IPS-15b (cell line): ENCODE data around the gene ATP2A1.
"Not testable (repeated sequence)": the region's sequence is repeated elsewhere in the genome, so short reads cannot be mapped to it uniquely, and the experiment has no call there.

ENCODE experiments used
- H3K27me3 ChIP-seq: one replicate; pipeline ENCODE4 v1.6.1; 2013; ENCODE audit warnings: low read length; ENCODE audit not compliant: control insufficient read depth, insufficient read depth
- H3K36me3 ChIP-seq: one replicate; pipeline ENCODE4 v1.6.1; 2013; ENCODE audit warnings: low read length; ENCODE audit not compliant: control insufficient read depth, insufficient read depth
- H3K4me1 ChIP-seq: one replicate; pipeline ENCODE4 v1.6.1; 2013; ENCODE audit warnings: mild to moderate bottlenecking, low read length; ENCODE audit not compliant: control insufficient read depth, insufficient read depth
- H3K4me3 ChIP-seq: one replicate; pipeline ENCODE4 v1.5.1; 2013; ENCODE audit warnings: low read depth, low read length
- H3K9ac ChIP-seq: one replicate; pipeline ENCODE4 v1.6.1; 2013; ENCODE audit warnings: low read depth, mild to moderate bottlenecking, low read length
- H3K9me3 ChIP-seq: one replicate; pipeline ENCODE4 v1.6.1; 2013; ENCODE audit warnings: mild to moderate bottlenecking, low read length; ENCODE audit not compliant: control insufficient read depth, insufficient read depth

The ATP2A1 gene

DNA sequence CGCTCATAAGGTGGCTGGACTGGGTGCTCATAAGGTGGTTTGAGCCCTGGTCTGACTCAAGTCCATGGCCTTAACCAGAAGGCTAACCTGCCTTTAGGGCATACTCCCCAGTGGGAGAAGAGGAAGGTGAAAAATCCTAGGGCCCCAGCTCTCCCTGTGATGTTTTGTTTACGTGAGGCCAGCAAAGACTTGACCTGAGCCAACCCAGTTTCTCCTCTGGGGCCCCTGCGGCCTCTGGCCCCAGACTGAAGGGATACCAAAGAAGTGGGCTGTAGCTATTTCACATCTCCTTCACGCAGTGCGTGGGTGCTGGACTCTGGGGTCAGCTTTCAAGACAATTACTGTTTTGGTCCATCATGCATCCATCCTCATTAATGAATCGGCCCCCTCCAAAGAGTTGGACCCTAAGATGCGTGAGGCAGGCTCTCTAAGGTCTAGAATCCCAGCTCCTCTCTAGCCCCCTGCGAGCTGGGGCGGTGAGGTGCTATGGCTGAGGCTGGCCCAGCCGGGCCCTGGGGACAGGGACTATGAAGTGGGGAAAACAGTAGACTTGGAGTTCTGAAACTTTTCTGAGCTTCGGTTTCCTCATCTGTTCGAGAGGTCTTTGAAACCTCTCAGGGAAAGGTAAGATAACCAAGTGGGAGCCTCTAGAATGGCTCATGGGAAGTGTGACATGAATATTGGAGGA is 13.1 kb upstream of the ATP2A1 start:
- H3K27me3 ChIP-seq, result no peaks in the 10 kb centered on the region
- H3K4me3 ChIP-seq, result peak overlapping the region; percentile 99
- H3K36me3 ChIP-seq, result peaks cover 28% of the 10 kb centered on the region
- H3K4me1 ChIP-seq, result no peaks in the 10 kb centered on the region
- H3K9ac ChIP-seq, result peak overlapping the region; percentile 24
- H3K9me3 ChIP-seq, result no peaks in the 10 kb centered on the region

DNA sequence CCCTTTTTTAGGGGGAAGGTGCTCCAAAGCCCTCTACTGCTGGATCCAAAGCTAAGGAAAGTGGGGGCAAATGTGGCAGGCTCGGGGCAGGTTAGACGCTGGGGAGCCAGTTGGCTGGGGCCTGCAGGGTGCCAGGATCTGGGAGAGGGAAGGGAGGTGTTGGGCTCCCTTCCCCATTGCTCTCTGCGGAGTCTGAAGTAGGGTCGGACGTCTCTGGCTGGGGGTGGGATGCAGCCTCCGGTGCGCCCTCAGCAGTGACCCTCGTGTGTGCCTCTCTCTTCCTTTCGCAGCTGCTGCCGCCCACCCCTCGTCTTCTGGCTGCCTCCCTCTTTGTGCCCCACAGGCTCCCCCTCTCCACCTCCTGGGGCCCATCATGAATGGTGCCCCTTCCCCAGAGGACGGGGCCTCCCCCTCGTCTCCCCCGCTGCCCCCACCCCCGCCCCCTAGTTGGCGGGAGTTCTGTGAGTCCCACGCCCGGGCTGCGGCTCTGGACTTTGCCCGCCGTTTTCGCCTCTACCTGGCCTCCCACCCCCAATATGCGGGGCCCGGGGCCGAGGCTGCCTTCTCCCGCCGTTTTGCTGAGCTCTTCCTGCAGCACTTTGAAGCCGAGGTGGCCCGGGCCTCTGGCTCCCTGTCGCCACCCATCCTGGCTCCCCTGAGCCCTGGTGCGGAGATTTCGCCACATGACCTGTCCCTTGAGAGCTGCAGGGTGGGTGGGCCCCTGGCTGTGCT is 12.4 kb upstream of the ATP2A1 start:
- H3K27me3 ChIP-seq, result no peaks in the 10 kb centered on the region
- no peaks in the 10 kb centered on the region for H3K9me3 ChIP-seq
- no peak overlapping the region for H3K9ac ChIP-seq
- H3K36me3 ChIP-seq, result peaks cover 33% of the 10 kb centered on the region
- no peaks in the 10 kb centered on the region for H3K4me1 ChIP-seq
- H3K4me3 ChIP-seq, result no peak overlapping the region

DNA sequence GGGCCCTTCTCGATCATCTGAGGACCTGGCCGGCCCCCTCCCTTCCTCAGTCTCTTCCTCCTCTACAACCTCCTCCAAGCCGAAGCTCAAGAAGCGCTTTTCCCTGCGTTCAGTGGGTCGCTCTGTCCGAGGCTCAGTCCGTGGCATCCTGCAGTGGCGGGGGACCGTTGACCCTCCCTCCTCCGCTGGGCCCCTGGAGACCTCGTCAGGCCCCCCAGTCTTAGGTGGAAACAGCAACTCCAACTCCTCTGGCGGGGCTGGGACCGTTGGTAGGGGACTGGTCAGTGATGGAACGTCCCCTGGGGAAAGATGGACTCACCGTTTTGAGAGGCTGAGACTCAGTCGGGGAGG is 11.9 kb upstream of the ATP2A1 start:
- Histone ChIP-seq H3K9me3 (no peaks in the 10 kb centered on the region), H3K9ac (no peak overlapping the region), H3K27me3 (no peaks in the 10 kb centered on the region), H3K4me1 (no peaks in the 10 kb centered on the region), H3K4me3 (no peak overlapping the region), H3K36me3 (peaks cover 35% of the 10 kb centered on the region)

DNA sequence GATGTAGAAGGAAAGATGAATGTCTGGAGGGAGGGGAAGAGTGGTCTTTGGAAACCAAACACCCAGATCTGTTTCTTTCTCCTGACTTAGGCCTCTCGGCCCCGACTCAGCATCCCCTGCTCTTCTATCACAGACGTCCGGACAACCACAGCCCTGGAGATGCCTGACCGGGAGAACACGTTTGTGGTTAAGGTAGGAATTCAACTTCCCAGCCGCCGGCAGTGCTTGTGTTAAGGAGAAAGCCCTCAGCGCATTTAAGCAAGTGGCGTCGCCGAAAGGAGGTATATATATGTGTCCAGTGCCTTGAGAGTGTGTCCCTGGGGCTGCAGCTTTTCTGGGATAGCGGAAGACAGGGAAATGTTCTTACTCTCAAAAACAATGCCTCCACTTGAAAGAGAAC is 11.0 kb upstream of the ATP2A1 start:
- peaks cover 38% of the 10 kb centered on the region for H3K36me3 ChIP-seq
- H3K9ac ChIP-seq, result no peak overlapping the region
- H3K27me3 ChIP-seq, result no peaks in the 10 kb centered on the region
- H3K4me3 ChIP-seq, result no peak overlapping the region
- no peaks in the 10 kb centered on the region for H3K4me1 ChIP-seq
- no peaks in the 10 kb centered on the region for H3K9me3 ChIP-seq

DNA sequence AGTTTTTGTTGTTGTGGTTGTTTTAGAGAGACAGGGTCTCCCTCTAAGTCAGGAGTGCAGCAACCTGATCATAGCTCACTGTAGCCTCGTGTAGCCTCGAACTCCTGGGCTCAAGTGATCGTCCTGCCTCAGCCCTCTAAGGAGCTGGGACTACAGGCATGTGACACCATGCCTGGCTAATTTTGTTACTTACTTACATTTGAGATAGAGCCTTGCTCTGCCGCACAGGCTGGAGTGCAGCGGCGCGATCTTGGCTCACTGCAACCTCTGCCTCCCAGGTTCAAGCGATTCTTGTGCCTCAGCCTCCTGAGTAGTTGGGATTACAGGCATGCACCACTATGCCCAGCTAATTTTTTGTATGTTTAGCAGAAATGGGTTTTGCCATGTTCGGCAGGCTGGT is 10.6 kb upstream of the ATP2A1 start:
- H3K27me3 ChIP-seq, result not testable (repeated sequence)
- H3K36me3 ChIP-seq, result peaks cover 41% of the 10 kb centered on the region

GRCh38 chr16:28869201-28869600 is 9.1 kb upstream of the ATP2A1 start:
- Histone ChIP-seq H3K9me3 (no peaks in the 10 kb centered on the region), H3K4me3 (no peak overlapping the region), H3K9ac (no peak overlapping the region), H3K4me1 (no peaks in the 10 kb centered on the region), H3K27me3 (no peaks in the 10 kb centered on the region), H3K36me3 (peaks cover 53% of the 10 kb centered on the region)

More for the DNA sequence above, 10.6 kb upstream of the ATP2A1 start:
- H3K4me1 ChIP-seq, H3K9me3 ChIP-seq, H3K9ac ChIP-seq, H3K4me3 ChIP-seq: not testable (repeated sequence)

GRCh38 chr16:28872952-28873351 is 5.3 kb upstream of the ATP2A1 start:
- H3K4me3 ChIP-seq, result no peak overlapping the region
- H3K4me1 ChIP-seq, result peaks cover 3% of the 10 kb centered on the region
- no peak overlapping the region for H3K9ac ChIP-seq
- H3K9me3 ChIP-seq, result no peaks in the 10 kb centered on the region
- no peaks in the 10 kb centered on the region for H3K27me3 ChIP-seq
- peaks cover 47% of the 10 kb centered on the region for H3K36me3 ChIP-seq

- Histone ChIP-seq H3K4me3 (no peak overlapping the region), H3K4me1 (peaks cover 3% of the 10 kb centered on the region), H3K27me3 (no peaks in the 10 kb centered on the region), H3K9me3 (no peaks in the 10 kb centered on the region), H3K9ac (no peak overlapping the region), H3K36me3 (peaks cover 45% of the 10 kb centered on the region)
Measured at GRCh38 chr16:28873543-28874201, 4.6 kb upstream of the ATP2A1 start.

DNA sequence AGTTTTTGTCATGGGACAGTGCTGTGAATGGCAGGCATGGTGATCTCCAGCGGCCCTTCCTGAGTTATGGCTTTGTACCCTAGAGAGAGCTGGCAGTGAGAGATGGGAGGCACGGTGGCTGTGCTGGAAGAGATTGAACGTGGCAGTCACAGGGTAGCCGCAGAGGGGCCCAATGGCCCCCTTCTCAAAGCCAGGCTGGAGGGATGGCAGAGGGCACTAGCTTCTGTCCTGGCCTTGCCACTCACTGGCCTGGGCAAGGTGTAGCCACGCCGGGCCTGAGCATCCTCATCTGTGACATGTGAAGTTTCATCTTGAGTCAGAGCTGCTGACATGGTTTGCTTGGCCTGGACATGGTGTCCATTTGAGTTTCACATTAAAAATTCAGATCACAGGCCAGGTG is 3.9 kb upstream of the ATP2A1 start:
- Histone ChIP-seq H3K4me3 (no peak overlapping the region), H3K9me3 (no peaks in the 10 kb centered on the region), H3K27me3 (no peaks in the 10 kb centered on the region), H3K4me1 (peaks cover 3% of the 10 kb centered on the region), H3K36me3 (peaks cover 38% of the 10 kb centered on the region), H3K9ac (no peak overlapping the region)

DNA sequence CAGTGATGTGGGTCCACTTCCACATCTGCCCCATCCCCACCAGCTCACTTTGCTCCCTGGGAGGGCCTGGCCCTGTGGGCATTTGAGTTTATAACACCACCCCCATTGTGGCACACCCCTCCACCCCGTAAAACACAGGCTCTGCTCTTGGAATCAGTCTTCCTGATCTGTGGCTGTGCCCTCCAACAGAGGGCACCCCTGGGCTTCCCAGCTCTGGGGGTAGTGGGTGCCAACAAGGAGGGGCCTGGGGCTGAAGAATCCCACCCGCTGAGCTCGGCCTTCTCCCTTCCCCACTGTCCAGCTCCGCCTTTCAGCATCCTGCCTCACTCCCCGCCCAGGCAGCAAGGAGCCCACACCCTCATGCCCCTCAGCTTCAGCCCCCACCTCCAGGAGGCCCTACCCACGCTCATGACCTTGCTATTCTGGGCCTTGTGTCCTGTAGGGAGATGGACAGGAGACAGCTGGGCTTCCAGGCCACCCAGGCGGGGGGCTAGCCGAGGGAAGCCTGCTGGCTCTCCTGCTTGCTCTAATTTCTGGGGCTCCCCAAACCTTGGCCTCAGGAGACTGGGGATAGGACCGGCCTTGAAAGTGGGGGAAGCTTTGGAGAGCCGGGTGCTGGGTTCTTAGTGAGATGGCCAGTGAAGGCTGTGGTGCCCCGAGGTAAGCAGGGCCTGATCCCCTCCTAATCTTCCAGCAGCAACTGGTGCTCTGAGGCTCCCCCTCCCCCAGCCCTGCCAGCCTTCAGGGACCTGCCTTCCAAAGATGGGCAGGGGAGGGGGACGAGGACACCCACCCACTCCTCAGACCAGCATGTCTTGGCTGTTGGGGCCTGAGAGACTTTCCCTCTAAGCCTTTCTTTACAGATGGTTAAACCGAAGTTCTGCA is 2.9 kb upstream of the ATP2A1 start:
- Histone ChIP-seq H3K9me3 (no peaks in the 10 kb centered on the region), H3K9ac (no peak overlapping the region), H3K27me3 (no peaks in the 10 kb centered on the region), H3K4me3 (no peak overlapping the region), H3K4me1 (peaks cover 3% of the 10 kb centered on the region), H3K36me3 (peaks cover 29% of the 10 kb centered on the region)

DNA sequence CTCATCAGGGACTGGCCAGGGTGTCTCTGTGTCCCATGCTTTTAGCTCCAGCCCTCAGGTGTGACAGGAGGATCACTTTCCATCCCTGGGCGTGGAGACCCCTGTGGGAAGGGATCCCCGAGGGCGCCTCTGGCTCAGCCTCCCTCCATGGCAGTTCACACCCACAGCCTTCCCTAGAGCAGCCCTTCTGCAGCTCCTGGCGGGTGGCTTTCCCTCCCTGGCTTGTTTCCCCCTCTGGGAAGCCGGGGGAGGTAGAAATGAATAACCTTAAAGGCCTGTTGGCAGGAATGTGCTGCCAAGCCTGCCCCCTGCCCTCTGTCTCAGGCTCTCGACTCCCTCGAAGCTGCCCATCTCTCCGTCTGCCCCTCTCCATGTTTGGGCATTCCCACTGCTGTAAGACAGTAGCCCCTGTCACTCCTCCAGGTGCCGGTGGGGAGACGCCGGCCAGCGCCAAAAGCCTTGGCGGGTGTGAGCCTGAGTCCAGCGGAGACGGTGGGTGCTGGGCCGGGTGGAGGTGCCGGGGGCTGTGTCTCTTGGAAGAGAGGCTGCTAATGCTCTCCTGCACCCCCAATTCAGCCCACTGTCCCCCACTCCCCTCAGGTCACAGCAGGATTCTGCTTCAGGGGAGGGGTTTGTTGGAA is 2.1 kb upstream of the ATP2A1 start:
- peak overlapping the region; percentile 24 for H3K9ac ChIP-seq
- peaks cover 6% of the 10 kb centered on the region for H3K27me3 ChIP-seq
- H3K9me3 ChIP-seq, result no peaks in the 10 kb centered on the region
- peaks cover 24% of the 10 kb centered on the region for H3K36me3 ChIP-seq
- H3K4me1 ChIP-seq, result peaks cover 8% of the 10 kb centered on the region
- H3K4me3 ChIP-seq, result no peak overlapping the region
